CD4-positive, alpha-beta T cell treated with Interleukin-17A for 1 hour (primary cell): Measurements from ENCODE around the gene SLC27A5.

Source experiments
- DNase-seq: peaks from one replicate; pipeline ENCODE4 v3.0.0-alpha.2; 2020

SLC27A5 gene, protein sequence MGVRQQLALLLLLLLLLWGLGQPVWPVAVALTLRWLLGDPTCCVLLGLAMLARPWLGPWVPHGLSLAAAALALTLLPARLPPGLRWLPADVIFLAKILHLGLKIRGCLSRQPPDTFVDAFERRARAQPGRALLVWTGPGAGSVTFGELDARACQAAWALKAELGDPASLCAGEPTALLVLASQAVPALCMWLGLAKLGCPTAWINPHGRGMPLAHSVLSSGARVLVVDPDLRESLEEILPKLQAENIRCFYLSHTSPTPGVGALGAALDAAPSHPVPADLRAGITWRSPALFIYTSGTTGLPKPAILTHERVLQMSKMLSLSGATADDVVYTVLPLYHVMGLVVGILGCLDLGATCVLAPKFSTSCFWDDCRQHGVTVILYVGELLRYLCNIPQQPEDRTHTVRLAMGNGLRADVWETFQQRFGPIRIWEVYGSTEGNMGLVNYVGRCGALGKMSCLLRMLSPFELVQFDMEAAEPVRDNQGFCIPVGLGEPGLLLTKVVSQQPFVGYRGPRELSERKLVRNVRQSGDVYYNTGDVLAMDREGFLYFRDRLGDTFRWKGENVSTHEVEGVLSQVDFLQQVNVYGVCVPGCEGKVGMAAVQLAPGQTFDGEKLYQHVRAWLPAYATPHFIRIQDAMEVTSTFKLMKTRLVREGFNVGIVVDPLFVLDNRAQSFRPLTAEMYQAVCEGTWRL

GRCh38 chr19:58511353-58512208, at the start of gene SLC27A5:
Gene SLC27A5, minus strand, starts transcription at chr19:58511992. Its CDS starts 37 bp downstream, at chr19:58511955.
- no peak for DNase-seq

DNA sequence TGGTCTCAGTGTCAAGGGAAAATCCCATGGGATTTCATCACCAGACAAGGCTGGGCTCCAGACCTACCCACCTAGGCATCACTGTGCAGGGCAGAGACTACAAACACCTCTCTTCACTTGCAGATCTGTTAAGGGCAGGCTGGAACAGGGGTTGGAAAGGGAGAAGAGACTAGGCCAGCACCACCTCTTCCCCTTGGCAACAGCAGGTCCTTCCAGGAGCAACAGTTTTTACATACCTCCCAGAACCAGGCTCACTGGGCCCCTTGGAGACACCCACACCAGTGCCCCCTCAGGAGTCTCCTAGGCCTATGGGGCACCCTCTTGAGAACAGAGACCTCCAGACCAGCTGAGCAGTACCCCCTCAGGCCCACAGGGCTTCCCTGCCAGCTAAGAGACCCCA, 49.1 kb upstream of the SLC27A5 start:
- DNase-seq = no peak

- no peak for DNase-seq
Measured at GRCh38 chr19:58560007-58560887, 48.5 kb upstream of the SLC27A5 start.

DNA sequence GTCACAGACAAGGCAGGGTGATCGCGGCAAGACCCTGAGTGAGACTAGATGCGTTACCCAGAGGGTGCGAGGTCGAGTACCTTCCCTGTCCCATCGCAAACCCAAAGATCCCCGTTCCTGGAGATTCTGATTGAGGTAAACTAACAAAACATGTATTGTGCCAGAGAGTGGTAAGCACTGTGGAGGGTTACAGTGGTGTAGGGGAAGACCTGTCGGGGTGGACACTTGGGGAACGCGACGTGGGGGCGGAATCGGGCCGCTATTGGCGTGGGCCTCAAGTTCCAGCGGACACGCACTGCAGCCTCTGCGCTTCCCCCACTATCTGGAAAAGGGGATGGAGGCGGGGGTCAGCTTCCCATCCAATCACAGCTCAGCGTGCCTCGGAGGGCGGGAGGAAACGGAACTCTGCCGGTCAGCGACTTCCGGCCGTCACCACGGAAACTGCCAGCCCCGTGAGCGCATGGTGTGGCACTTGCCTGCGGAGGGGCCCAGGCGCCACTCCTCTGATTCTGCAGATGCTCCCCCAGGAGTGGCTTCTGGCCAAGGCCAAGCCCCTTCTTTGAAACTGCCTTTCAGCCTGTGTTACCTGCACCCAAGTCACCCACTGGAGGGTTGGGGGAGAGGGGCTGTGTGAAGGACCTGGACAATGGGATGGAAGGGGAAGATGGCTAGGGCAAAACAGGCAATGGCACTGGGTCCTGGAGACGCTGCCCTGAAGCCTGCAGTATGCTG, 47.6 kb upstream of the SLC27A5 start:
- peak; percentile 72 for DNase-seq

- DNase-seq = peak; percentile 100
Measured at GRCh38 chr19:58558623-58559274, 47.0 kb upstream of the SLC27A5 start.

GRCh38 chr19:58558066-58558622, 46.4 kb upstream of the SLC27A5 start, which contains the start of gene UBE2M:
Gene UBE2M, minus strand, starts transcription at chr19:58558611. Its CDS starts 230 bp downstream, at chr19:58558381.
- DNase-seq = peak; percentile 66

DNA sequence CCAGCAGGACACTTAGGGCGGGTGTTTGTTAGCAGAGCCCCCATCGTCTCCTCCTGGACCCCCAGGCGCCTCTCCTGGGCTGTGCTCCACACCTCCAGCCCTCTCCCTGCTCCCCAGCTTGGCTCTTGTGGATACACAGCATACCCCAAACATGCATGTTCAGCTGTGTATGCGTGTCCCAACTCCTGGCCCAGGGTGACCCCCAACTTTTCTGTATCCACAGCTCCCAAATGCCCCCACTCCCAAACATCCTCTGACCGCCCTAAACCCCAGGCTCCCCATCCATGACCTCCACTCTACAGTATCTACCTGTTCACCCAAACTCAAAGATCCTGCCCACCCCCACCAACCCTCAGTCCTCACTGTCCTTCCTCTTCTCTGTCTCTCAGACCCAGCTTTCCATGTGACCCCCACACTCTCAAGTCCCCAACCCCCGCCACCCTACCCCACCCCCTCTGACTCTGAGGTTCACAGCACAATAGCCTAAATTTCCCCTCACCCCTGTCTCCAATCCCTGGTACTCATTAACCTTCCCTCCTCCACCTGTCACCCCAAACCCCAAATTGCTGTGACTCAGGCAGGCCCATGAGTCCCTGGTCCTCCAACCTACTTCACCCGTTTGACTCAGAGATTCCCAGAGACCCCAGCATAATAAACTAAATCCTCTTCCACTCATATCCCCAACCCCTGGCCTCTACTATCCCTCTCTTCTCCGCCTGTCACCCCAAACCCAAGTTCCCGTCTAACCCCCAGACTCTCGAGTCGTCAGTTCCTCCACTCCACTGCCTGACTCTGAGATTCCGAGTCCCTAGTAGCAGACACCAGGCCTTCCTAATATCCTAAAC, 45.7 kb upstream of the SLC27A5 start:
- DNase-seq = no peak

GRCh38 chr19:58556622-58557220, 44.9 kb upstream of the SLC27A5 start:
- no peak for DNase-seq

DNA sequence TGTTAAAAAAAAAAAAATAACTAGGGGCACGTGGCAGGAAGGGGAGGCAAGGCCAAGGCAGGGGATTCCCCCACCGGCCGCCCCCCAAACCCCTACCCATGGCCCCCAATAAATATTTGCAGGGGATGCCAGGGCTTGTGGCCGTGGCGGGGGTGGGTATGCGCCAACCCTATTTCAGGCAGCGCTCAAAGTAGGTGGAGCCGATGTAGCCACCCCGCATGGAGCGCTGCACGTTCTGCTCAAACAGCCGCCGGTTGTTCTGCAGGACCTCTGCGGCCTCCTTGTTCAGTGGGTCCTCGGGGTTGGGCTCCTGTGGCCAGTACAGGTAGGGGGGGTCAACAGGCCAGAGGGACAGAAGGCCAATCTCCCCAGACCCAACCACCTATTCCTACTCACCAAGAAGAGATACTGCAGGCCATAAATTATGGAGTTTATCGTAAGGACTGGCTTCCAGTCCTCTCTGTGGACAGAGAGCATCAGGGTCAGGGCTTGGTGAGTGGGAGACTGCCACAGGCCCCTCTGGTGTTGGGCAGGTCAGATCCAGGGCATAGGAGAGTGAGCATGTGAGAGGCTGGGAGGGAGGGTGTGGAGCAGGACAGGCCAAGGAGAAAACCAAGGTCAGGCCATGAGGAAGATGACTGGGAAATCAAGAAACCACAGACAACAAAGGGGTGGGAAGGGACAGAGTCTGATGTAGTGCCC, 44.3 kb upstream of the SLC27A5 start:
- no peak for DNase-seq

DNA sequence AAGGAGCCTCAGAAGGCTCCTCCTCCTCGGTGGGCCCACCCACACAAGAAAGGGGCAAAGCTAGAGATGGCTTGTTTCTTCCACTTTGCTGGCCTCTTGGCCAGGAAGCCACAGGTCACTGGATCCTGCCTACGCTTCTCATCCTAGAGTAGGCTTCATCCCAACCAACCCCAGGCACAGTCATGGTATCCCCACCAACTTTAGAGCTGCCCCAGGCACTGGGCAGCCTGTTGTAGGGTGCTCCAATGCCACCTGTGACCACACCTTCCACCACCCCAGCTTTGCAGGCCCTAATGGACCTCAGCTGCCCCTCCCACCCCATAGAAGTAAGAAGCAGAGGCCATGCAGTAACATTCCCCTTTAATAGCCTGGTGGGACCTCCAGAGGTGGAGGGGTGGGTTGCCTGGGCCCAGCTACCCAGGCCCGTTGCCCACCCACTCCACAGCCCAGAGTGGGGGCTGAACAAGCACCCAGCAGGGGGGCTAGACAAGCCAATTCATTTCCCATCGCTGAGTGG, 43.6 kb upstream of the SLC27A5 start:
- no peak for DNase-seq

DNA sequence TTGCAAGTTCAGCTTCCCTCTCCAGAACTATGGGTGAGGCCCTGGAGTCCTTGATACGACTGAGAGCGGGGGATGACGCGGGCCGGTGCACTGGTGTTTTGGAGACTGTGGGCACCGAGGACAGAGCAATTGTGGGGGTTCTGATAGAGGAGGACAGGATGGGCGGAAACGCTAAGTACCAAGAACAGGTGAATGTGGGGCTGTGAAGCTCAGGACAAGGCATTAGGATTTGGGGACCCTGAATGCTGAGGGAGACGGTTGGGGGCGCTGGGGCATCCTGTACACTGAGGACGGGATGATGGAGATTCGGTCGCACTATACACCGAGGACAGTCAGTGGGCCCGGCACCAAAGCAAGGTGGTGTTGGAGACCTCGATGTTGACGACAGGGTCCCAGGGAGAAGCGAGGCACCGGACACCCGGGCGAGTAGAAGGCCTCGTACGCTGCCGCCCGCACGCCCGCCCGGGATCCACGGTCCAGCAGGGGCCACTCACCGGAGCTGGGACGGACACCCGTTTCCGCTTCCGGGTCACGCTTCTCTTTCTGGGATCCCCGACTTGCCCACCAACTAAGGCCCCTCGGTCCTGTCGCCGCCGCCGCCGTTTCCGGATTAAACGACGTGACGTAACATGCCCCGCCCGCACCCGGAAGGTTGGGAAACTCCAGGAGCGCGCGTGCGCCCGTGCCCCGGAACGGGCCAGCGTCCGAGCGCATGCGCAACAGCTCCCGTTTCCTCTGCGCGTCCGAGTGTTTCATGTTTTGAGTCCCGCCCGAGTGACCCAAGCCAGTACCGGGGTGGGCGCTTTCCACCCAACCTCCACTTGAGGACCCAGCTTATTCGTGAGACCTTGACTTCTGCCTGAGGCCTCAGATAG, 42.9 kb upstream of the SLC27A5 start, which contains the start of gene CHMP2A:
Gene CHMP2A (minus strand): TSS at position 612 of the 875 bp plus-strand sequence. CDS start 893 bp downstream, outside the sequence.
- DNase-seq = peak; percentile 98

DNA sequence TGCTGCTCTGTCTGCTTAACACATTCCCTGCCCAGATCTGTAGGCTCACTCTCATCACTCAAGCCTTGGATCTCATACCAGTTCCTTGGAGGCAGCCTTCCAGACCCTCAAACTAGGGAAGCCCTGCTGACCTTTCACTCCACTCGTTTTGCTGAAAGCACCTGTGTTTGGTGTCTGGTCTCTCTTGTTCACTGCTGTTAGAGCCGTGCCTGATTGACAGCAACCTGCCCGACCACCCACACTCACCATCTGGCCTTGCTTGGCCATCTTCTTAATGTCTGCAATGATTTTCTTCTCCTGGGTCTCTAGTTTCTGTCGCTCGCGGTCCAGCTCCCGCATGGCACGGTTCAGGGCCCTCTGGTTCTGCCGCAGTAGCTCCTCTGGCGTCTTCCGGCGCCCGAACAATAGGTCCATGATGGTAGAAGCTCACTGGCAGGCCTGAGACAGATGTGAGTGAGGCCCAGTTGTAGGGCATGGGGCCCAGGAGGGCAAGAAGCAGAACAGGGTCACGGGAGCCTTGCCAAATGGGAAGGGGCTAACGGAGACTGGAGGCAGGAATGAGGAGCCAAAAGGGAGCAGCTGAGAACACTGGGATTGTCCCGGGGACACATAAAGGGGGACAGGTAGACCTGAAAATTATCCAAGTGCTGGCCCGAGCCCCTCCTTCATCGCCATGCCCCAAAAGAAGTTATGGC, 42.2 kb upstream of the SLC27A5 start:
- DNase-seq = no peak

GRCh38 chr19:58552655-58553054, 40.9 kb upstream of the SLC27A5 start:
- no peak for DNase-seq

DNA sequence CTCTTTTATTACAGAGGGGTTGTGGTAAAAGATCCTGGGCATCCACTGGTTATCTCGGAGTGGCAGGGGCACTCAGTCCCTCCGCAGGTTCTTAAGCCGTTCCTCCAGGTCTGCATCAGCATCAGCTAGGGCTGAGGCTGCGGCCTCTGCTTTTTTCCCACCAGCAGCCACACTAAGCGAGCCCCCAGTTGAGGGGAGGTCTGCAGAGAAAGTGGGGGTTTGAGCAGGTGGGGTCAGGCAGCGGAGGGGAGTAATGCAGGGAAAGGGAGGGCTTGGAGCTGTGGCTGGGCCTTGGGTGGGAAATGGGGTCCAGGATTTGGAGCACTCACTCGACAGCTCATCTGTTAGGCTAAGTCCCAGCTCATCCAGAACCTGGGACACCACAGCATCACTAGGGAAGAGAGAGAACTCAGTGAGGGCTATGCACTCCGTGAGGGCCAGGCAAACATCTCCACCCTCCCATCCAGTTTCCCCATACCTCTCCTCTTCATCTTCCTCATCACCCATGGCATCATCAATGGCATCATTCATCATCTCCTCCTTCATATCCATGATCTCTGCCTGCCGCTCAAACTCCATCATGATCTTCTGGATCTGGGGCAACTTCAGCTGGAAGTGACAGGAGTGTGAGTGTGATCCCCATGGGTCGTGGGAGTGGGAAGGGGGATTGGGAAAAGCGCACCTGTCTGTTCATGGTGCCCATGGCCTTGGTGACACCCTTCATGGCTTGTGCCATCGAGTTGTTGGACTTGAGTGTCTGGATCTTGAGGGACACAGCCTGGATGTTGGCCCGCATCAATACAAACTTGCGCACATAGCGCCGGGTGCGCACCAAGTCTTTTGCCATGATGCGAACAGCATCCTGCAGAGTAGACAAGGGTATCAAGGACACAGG, 40.0 kb upstream of the SLC27A5 start:
- no peak for DNase-seq

DNA sequence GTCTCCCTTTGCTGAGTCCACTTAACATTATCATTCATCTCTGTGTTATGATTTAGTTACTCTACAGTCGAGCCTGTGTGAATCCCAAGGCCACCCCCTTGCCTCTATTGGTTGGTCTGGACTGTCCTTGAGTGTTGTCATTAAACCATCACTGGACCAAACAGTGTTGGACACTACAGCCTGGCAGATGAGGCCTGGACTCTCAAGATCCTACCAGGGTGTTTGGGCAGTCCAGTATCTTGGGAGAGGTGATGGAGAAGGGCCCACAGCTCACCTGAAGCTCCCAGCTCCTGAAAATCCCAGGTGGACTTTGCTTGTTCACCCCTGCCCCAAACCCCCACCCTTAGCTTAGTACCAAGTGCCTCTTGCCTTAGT, 39.3 kb upstream of the SLC27A5 start:
- DNase-seq = no peak
